ENCODE data around the gene UMOD.

Gene UMOD

GRCh38 chr16:20303012-20303411 is 49.5 kb downstream of the UMOD start:
- H3K27me3 Mint-ChIP-seq = peaks cover 12% of the 10 kb centered on the region
- no peaks in the 10 kb centered on the region for H3K9me3 Mint-ChIP-seq
- no peaks in the 10 kb centered on the region for H3K36me3 Mint-ChIP-seq
- H3K27ac Mint-ChIP-seq = no peak overlapping the region
- no peak overlapping the region for H3K4me3 Mint-ChIP-seq
- no peaks in the 10 kb centered on the region for H3K4me1 Mint-ChIP-seq

GRCh38 chr16:20302389-20302788 is 50.1 kb downstream of the UMOD start:
- Mint-ChIP-seq H3K36me3 (no peaks in the 10 kb centered on the region), H3K27me3 (peaks cover 13% of the 10 kb centered on the region), H3K9me3 (no peaks in the 10 kb centered on the region), H3K27ac (no peak overlapping the region), H3K4me1 (no peaks in the 10 kb centered on the region), H3K4me3 (no peak overlapping the region)

- H3K36me3 Mint-ChIP-seq = no peaks in the 10 kb centered on the region
- H3K27ac Mint-ChIP-seq = no peak overlapping the region
- H3K27me3 Mint-ChIP-seq = peaks cover 14% of the 10 kb centered on the region
- no peaks in the 10 kb centered on the region for H3K4me1 Mint-ChIP-seq
- H3K4me3 Mint-ChIP-seq = no peak overlapping the region
- H3K9me3 Mint-ChIP-seq = no peaks in the 10 kb centered on the region
Observed at GRCh38 chr16:20301840-20302239, 50.7 kb downstream of the UMOD start.

GRCh38 chr16:20300312-20301097 is 52.0 kb downstream of the UMOD start:
- H3K36me3 Mint-ChIP-seq = no peaks in the 10 kb centered on the region
- no peaks in the 10 kb centered on the region for H3K4me1 Mint-ChIP-seq
- no peak overlapping the region for H3K4me3 Mint-ChIP-seq
- H3K27me3 Mint-ChIP-seq = peaks cover 14% of the 10 kb centered on the region
- H3K9me3 Mint-ChIP-seq = no peaks in the 10 kb centered on the region
- H3K27ac Mint-ChIP-seq = no peak overlapping the region

- Mint-ChIP-seq H3K36me3 (no peaks in the 10 kb centered on the region), H3K9me3 (no peaks in the 10 kb centered on the region), H3K27ac (no peak overlapping the region), H3K4me1 (no peaks in the 10 kb centered on the region), H3K4me3 (no peak overlapping the region), H3K27me3 (peaks cover 14% of the 10 kb centered on the region)
Observed at GRCh38 chr16:20298452-20298851, 54.1 kb downstream of the UMOD start.

- Mint-ChIP-seq H3K27ac (no peak overlapping the region), H3K27me3 (peaks cover 6% of the 10 kb centered on the region), H3K36me3 (no peaks in the 10 kb centered on the region), H3K9me3 (no peaks in the 10 kb centered on the region), H3K4me3 (no peak overlapping the region), H3K4me1 (no peaks in the 10 kb centered on the region)
Observed at GRCh38 chr16:20291208-20292206, 61.0 kb downstream of the UMOD start.

GRCh38 chr16:20289571-20289970 is 62.9 kb downstream of the UMOD start:
- Mint-ChIP-seq H3K9me3 (no peaks in the 10 kb centered on the region), H3K4me3 (no peak overlapping the region), H3K27me3 (peaks cover 5% of the 10 kb centered on the region), H3K4me1 (no peaks in the 10 kb centered on the region), H3K27ac (no peak overlapping the region), H3K36me3 (no peaks in the 10 kb centered on the region)

- Mint-ChIP-seq H3K4me1 (no peaks in the 10 kb centered on the region), H3K27ac (no peak overlapping the region), H3K27me3 (peaks cover 1% of the 10 kb centered on the region), H3K9me3 (no peaks in the 10 kb centered on the region), H3K4me3 (no peak overlapping the region), H3K36me3 (no peaks in the 10 kb centered on the region)
Observed at GRCh38 chr16:20285993-20286499, 66.5 kb downstream of the UMOD start.

All from activated naive CD4-positive, alpha-beta T cell treated with anti-CD3 and anti-CD28 coated beads, Interleukin-2, amount 50 U/mL, for 24 hours (primary cell).